ENCODE results near the gene C17orf100. TPM values are rescaled to one million over a fixed set of nuclear protein-coding genes. Genes with fewer than 3 reads are reported as not detected.

The C17orf100 gene
- total RNA-seq, 3 donors from 2014 or later = 2.2 to 2.7 (median 2.3) TPM

DNA sequence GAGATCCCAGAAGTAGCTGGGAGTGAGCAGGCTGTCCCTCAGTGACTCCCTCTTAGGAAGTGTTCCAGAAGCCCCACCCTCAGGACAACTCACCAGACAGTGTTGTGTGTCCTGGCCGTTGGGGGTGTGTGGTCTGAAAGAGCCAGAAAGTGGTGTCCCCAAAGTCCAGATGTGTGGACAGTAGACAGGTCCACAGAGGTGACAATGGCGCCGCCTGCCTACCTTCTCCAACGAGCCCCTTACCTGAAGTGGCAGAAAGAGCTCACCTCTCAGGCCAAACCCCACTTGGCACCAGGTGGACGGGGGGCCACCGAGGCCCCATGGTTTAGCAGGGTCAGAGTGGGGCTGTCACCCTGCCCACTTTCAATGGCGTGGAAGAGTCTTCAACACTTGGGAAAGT, 19.9 kb downstream of the C17orf100 start:
- Histone ChIP-seq H3K4me1 (ENCODE audit: low read depth) (no peaks in the 10 kb centered on the region), H3K36me3 (ENCODE audit: low read depth) (no peaks in the 10 kb centered on the region), H3K4me3 (no peak overlapping the region), H3K9me3 (no peaks in the 10 kb centered on the region)
- intact Hi-C loops (cut with DNase I, micrococcal nuclease) = no loop called here
- no peak for ATAC-seq
- TF ChIP-seq, protein P1, sequence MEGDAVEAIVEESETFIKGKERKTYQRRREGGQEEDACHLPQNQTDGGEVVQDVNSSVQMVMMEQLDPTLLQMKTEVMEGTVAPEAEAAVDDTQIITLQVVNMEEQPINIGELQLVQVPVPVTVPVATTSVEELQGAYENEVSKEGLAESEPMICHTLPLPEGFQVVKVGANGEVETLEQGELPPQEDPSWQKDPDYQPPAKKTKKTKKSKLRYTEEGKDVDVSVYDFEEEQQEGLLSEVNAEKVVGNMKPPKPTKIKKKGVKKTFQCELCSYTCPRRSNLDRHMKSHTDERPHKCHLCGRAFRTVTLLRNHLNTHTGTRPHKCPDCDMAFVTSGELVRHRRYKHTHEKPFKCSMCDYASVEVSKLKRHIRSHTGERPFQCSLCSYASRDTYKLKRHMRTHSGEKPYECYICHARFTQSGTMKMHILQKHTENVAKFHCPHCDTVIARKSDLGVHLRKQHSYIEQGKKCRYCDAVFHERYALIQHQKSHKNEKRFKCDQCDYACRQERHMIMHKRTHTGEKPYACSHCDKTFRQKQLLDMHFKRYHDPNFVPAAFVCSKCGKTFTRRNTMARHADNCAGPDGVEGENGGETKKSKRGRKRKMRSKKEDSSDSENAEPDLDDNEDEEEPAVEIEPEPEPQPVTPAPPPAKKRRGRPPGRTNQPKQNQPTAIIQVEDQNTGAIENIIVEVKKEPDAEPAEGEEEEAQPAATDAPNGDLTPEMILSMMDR (IDR thresholded peaks at IDR 0.05) = no peak
- no peak for DNase-seq

- intact Hi-C loops (cut with DNase I, micrococcal nuclease) = no loop called here
- H3K9me3 ChIP-seq = no peaks in the 10 kb centered on the region
- DNase-seq = no peak
- H3K36me3 ChIP-seq (ENCODE audit: low read depth) = no peaks in the 10 kb centered on the region
- no peak for ATAC-seq
- no peak overlapping the region for H3K4me3 ChIP-seq
- H3K4me1 ChIP-seq (ENCODE audit: low read depth) = no peaks in the 10 kb centered on the region
- TF ChIP-seq, protein P1 (IDR thresholded peaks at IDR 0.05) = no peak
These were observed 23.0 kb downstream of the C17orf100 start for GRCh38 chr17:6674586-6674985.

DNA sequence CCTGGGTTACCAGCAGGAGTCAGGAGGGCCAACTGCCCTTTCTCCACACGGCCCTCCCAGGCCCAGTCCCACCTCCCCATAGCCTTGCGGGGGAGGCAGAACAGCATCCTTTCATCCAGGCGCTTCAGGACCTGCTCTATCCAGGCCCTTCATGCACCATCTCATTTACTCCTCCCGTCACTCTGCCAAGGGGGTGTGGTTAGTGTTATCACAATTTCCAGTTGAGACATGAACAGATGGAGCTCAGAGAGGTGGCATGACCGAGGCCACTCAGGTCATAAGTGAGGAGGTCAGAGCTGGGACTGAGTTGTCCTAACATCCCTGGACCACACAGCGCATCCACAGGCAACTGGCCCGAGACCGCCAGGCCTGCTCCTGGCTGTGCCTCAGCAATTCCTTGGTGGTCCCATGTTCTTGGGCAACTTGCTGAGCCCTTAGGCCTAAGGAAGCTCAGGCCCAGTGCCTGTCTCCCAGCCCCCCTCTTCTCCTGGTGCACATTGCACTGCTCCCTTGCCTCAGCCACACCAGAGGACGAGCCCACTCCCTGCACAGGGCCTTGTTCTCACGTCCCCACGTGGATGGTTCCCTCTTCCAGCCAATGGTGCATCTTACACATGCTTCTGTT, 23.8 kb downstream of the C17orf100 start:
- Histone ChIP-seq H3K4me1 (ENCODE audit: low read depth) (no peaks in the 10 kb centered on the region), H3K36me3 (ENCODE audit: low read depth) (no peaks in the 10 kb centered on the region), H3K9me3 (no peaks in the 10 kb centered on the region), H3K4me3 (no peak overlapping the region)
- intact Hi-C loops (cut with DNase I, micrococcal nuclease) = no loop called here
- DNase-seq = no peak
- TF ChIP-seq, protein P1 (IDR thresholded peaks at IDR 0.05) = no peak
- ATAC-seq = no peak

DNA sequence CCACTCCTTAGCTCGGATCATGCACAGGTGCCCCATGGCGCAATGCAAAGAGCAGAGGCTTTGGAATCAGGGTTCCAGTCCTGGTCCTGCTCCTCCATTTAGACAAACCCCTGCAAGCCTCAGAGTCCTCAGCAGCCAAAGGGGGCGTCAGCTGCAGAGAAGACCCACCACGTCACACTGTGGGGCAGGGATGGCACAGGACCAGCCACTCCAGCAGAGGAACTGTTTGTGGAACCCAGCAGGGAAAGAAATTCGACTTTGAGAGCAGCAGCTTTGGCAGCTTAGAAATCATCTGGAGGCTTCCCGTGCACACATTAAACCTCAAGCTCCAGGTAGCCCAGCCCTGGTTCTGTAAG, 25.2 kb downstream of the C17orf100 start:
- no peak for ATAC-seq
- no peaks in the 10 kb centered on the region for H3K36me3 ChIP-seq (ENCODE audit: low read depth)

GRCh38 chr17:6677158-6677831, 25.7 kb downstream of the C17orf100 start:
- Histone ChIP-seq H3K4me3 (no peak overlapping the region), H3K9me3 (no peaks in the 10 kb centered on the region), H3K36me3 (ENCODE audit: low read depth) (no peaks in the 10 kb centered on the region), H3K4me1 (ENCODE audit: low read depth) (no peaks in the 10 kb centered on the region)
- no peak for DNase-seq
- ATAC-seq = no peak
- TF ChIP-seq, protein P1 (IDR thresholded peaks at IDR 0.05) = no peak
- intact Hi-C loops (cut with DNase I, micrococcal nuclease) = no loop called here

More for the DNA sequence above, 25.2 kb downstream of the C17orf100 start:
- H3K4me3 ChIP-seq = no peak overlapping the region
- intact Hi-C loops (cut with DNase I, micrococcal nuclease) = no loop called here
- TF ChIP-seq, protein P1 (IDR thresholded peaks at IDR 0.05) = no peak
- no peaks in the 10 kb centered on the region for H3K4me1 ChIP-seq (ENCODE audit: low read depth)
- no peaks in the 10 kb centered on the region for H3K9me3 ChIP-seq
- DNase-seq = no peak

Data from mucosa of descending colon (tissue), 3 donors.